Measurements from ENCODE around the gene PDHX.

PDHX gene

DNA sequence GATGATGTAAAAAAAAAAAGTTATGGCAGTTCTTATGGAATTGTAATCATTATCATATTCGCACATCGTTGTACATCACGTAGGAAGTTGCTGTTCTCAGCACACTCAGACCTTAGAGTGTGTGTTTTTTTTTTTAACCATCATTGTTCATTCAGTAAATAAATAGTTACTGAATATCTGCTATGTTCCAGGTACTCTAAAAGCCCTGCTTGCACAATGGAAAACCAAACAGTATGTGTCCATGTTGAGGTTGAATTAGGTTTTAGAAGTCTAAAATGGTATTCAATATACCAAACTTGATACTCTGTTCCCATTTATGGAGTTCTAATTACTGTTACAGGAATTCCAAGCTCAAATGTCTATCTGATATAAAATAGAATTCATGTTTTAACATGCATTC, 41.2 kb downstream of the PDHX start:
- Mint-ChIP-seq H3K36me3 (ENCODE audit: low read depth) (peaks cover 10% of the 10 kb centered on the region), H3K27me3 (no peaks in the 10 kb centered on the region), H3K27ac (no peak overlapping the region), H3K9me3 (no peaks in the 10 kb centered on the region), H3K4me3 (no peak overlapping the region), H3K4me1 (peaks cover 4% of the 10 kb centered on the region)
- ATAC-seq = no peak
- no peak for DNase-seq

DNA sequence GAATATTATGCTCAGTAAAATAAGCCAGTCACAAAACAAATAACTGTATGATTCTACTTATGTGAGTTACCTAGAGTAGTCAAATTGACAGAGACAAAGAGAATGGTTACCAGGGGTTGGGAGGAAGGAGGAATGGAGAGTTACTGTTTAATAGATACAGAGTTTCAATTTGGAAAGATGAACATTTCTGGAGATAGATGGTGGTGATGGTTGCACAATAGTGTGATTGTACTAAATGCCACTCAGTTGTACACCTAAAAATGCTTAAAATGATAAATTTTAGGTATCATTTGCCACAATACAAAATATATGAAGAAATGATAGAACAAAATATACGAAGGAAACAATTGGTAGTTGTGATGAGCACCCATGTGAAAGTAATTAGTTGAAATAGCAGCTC, 43.4 kb downstream of the PDHX start:
- Mint-ChIP-seq H3K27ac (no peak overlapping the region), H3K9me3 (no peaks in the 10 kb centered on the region), H3K4me3 (no peak overlapping the region), H3K27me3 (no peaks in the 10 kb centered on the region), H3K4me1 (no peaks in the 10 kb centered on the region), H3K36me3 (ENCODE audit: low read depth) (peaks cover 6% of the 10 kb centered on the region)
- no peak for DNase-seq
- ATAC-seq = no peak

DNA sequence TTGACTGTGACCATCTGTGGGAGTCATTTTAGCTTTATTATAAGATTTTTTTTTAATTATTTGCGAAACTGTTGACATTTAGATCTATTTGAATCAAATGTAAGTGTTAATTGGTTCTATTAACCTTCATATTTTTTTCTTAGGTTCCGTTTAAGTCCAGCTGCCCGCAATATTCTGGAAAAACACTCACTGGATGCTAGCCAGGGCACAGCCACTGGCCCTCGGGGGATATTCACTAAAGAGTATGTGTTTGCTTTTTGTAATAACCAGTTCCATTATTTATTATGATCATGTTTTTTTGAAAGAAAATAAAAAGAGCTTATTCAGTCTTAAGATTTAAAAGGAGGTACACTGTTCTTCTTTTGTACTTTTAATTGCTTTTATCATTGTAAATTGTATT, 43.9 kb downstream of the PDHX start:
- Mint-ChIP-seq H3K27me3 (no peaks in the 10 kb centered on the region), H3K4me1 (no peaks in the 10 kb centered on the region), H3K27ac (no peak overlapping the region), H3K4me3 (no peak overlapping the region), H3K36me3 (ENCODE audit: low read depth) (peaks cover 6% of the 10 kb centered on the region), H3K9me3 (no peaks in the 10 kb centered on the region)
- ATAC-seq (no peak), DNase-seq (no peak)

DNA sequence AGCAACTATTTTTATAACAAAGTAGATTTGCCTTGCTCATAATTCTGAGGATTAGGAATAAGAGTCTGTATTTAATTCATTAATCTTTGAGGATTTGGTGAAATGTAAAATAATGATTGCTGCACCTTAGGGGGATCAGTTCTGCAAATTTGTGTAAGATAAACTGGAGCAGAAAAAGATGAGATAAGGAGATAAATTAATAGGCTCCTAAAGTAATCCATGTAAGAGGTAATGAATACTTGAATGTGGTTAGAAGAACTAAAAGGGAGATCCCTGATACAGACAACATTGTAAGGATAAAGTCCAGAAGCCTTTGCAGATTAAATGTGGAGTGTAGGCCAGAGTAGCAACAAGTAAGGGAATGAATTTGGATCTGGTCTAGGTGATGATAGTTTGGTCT, 45.6 kb downstream of the PDHX start:
- ATAC-seq = no peak
- Mint-ChIP-seq H3K27ac (no peak overlapping the region), H3K4me3 (no peak overlapping the region), H3K9me3 (no peaks in the 10 kb centered on the region), H3K36me3 (ENCODE audit: low read depth) (peaks cover 13% of the 10 kb centered on the region), H3K4me1 (no peaks in the 10 kb centered on the region), H3K27me3 (no peaks in the 10 kb centered on the region)
- no peak for DNase-seq

- DNase-seq (no peak), ATAC-seq (no peak)
- Mint-ChIP-seq H3K4me3 (no peak overlapping the region), H3K9me3 (no peaks in the 10 kb centered on the region), H3K27me3 (no peaks in the 10 kb centered on the region), H3K27ac (no peak overlapping the region), H3K36me3 (ENCODE audit: low read depth) (peaks cover 19% of the 10 kb centered on the region), H3K4me1 (no peaks in the 10 kb centered on the region)
Measured at GRCh38 chr11:34963351-34963750, 46.9 kb downstream of the PDHX start.

DNA sequence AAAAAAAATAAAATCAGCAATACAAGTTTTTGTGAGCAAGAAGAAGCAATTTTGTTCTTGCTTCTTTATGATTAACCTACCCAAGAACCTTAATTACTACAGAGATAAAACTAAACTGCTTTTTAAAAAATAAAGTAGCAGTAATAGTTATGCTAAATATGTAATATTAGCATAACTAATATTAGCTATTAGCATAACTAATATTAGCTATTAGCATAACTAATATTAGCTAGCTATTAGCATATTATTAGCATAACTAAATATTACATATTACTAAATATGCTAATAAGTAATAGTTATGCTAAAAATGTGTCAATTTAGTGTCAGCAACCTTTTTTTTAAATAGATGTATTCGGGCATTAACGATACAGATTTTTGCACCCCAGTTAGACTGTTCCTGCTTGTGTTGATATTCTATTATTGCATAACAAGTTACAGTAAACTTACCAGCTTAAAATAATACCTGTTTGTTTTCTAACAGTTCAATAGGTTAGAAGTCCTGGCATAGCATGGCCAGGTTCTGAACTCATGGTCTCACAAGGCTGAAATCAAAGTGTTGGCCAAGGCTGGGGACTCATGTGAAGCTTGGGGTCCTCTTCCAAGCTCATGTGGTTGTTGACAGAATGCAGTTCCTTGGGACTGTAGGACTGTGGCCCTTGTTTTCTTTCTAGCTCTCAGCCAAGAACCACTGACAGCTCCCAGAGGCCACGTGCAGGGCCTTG, 48.4 kb downstream of the PDHX start:
- H3K9me3 Mint-ChIP-seq = no peaks in the 10 kb centered on the region
- ATAC-seq = no peak
- H3K4me1 Mint-ChIP-seq = no peaks in the 10 kb centered on the region
- no peak overlapping the region for H3K4me3 Mint-ChIP-seq
- H3K27ac Mint-ChIP-seq = no peak overlapping the region
- no peak for DNase-seq
- peaks cover 28% of the 10 kb centered on the region for H3K36me3 Mint-ChIP-seq (ENCODE audit: low read depth)
- no peaks in the 10 kb centered on the region for H3K27me3 Mint-ChIP-seq

DNA sequence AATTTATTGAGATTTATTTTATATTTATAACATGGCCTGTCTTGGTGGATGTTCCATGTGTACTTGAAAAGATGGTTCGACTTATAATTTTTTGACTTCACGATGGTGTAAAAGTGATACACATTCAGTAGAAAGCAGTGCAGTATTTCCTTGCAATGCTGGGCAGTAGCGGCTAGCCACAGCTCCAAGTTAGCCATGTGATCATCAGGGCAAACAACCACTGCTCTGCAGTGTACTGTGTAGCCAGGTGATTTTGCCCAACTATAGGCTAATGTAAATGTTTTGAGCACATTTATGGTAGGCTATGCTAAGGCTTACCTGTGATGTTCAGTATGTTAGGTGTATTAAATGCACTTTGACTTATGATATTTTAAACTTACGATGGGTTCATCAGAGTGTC, 52.4 kb downstream of the PDHX start:
- DNase-seq (no peak), ATAC-seq (no peak)
- Mint-ChIP-seq H3K36me3 (ENCODE audit: low read depth) (peaks cover 54% of the 10 kb centered on the region), H3K27ac (no peak overlapping the region), H3K4me3 (no peak overlapping the region), H3K4me1 (no peaks in the 10 kb centered on the region), H3K27me3 (no peaks in the 10 kb centered on the region), H3K9me3 (no peaks in the 10 kb centered on the region)

GRCh38 chr11:34970033-34970432, 53.6 kb downstream of the PDHX start:
- no peak overlapping the region for H3K4me3 Mint-ChIP-seq
- H3K27me3 Mint-ChIP-seq = no peaks in the 10 kb centered on the region
- no peaks in the 10 kb centered on the region for H3K9me3 Mint-ChIP-seq
- ATAC-seq = no peak
- no peak for DNase-seq
- H3K36me3 Mint-ChIP-seq (ENCODE audit: low read depth) = peaks cover 60% of the 10 kb centered on the region
- H3K27ac Mint-ChIP-seq = no peak overlapping the region
- H3K4me1 Mint-ChIP-seq = no peaks in the 10 kb centered on the region

DNA sequence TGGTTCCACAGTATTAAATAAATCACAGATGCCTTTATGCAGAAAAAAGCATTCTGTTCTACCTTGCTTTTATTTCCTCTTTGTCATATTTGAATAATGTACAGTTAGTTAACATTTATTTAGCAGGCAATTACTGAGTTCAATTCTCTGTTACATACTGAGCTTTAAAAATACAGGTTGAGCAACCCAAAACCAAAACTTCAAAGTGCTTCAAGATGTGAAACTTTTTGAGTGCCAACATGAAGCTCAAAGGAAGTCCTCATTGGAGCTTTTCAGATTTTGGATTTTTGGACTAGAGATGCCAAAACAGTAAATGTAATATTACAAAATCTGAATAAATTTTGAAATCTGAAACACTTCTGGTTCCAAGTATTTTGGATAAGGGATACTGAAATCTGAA, 54.1 kb downstream of the PDHX start:
- Mint-ChIP-seq H3K27me3 (no peaks in the 10 kb centered on the region), H3K4me1 (no peaks in the 10 kb centered on the region), H3K9me3 (no peaks in the 10 kb centered on the region), H3K4me3 (no peak overlapping the region), H3K27ac (no peak overlapping the region), H3K36me3 (ENCODE audit: low read depth) (peaks cover 65% of the 10 kb centered on the region)
- no peak for ATAC-seq
- no peak for DNase-seq

DNA sequence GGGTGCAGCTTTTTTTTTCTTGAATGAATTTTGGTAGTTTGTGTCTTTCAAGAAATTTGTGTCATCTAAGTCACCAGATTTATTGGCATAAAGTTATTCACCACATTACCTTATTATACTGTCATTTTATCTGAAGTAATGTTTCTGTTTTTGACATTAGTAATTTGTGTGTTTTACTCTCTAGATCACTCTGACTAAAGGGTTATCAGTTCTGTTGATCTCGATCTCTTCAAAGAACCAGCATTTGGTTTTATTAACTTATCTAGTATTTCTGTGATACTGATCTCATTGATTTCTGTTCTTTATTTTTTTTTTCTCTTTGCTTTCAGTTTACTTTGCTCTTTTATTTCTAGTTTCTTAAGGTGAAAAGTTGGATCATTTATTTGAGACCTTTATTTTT, 55.5 kb downstream of the PDHX start:
- no peaks in the 10 kb centered on the region for H3K9me3 Mint-ChIP-seq
- no peak overlapping the region for H3K4me3 Mint-ChIP-seq
- no peaks in the 10 kb centered on the region for H3K4me1 Mint-ChIP-seq
- no peak overlapping the region for H3K27ac Mint-ChIP-seq
- no peak for DNase-seq
- ATAC-seq = no peak
- peaks cover 70% of the 10 kb centered on the region for H3K36me3 Mint-ChIP-seq (ENCODE audit: low read depth)
- no peaks in the 10 kb centered on the region for H3K27me3 Mint-ChIP-seq

DNA sequence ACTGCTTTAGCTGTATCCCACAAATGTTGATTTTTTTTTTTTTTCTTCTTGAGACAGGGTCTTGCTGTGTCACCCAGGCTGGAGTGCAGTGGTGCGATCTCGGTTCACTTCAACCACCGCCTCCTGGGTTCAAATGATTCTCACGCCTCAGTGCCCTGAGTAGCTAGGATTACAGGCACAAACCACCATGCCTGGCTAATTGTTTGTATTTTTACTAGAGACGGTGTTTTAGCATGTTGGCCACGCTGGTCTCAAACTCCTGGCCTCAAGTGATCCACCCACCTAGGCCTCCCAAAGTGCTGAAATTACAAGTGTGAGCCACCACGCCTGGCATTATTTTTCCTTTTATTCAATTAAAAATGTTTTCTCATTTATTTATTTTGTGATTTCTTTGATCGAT, 55.9 kb downstream of the PDHX start:
- Mint-ChIP-seq H3K9me3 (no peaks in the 10 kb centered on the region), H3K4me1 (no peaks in the 10 kb centered on the region), H3K4me3 (no peak overlapping the region), H3K36me3 (ENCODE audit: low read depth) (peaks cover 68% of the 10 kb centered on the region), H3K27me3 (no peaks in the 10 kb centered on the region), H3K27ac (no peak overlapping the region)
- DNase-seq (no peak), ATAC-seq (no peak)

DNA sequence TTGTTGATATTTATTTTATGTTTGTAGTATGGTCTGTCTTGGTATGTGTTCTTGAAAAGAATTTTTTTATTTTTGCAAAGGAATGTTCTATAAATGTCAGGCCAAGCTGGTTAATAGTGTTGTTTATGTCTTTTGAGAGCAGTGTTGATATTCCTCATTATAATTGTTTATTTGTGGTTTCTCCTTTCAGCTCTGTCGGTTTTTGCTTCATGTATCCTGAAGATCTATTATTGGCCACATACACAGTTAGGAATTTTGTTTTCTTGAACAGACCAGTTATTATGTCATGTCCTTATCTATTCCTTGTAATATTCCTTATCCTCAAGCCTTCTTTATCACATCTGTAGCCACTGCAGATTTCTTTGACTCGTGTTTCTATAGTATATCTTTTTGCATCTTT, 56.5 kb downstream of the PDHX start:
- ATAC-seq (no peak), DNase-seq (no peak)
- Mint-ChIP-seq H3K9me3 (no peaks in the 10 kb centered on the region), H3K4me3 (no peak overlapping the region), H3K27me3 (no peaks in the 10 kb centered on the region), H3K4me1 (peaks cover 3% of the 10 kb centered on the region), H3K36me3 (ENCODE audit: low read depth) (peaks cover 68% of the 10 kb centered on the region), H3K27ac (no peak overlapping the region)

DNA sequence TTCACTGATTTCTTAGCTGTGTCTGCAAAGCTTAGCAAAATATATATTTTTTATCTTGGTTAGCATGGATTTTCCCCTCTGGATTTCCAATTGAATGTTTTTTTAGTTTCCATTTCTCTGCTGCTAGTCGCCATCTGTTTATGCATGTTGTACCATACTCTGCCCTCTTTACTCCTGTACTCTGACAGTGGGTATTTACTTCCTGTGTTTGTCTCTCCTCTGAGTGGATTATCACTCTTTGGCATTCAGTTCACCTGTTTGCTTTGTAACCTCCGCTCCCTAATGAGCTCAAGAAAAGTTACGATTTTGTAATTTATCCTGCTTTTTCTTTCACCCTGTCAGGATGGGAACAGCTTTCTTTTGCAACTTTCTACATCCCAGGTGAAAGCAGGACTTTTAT, 59.1 kb downstream of the PDHX start:
- no peak overlapping the region for H3K27ac Mint-ChIP-seq
- no peaks in the 10 kb centered on the region for H3K9me3 Mint-ChIP-seq
- H3K4me3 Mint-ChIP-seq = no peak overlapping the region
- DNase-seq = no peak
- H3K36me3 Mint-ChIP-seq (ENCODE audit: low read depth) = peaks cover 59% of the 10 kb centered on the region
- no peak for ATAC-seq
- H3K4me1 Mint-ChIP-seq = peaks cover 3% of the 10 kb centered on the region
- no peaks in the 10 kb centered on the region for H3K27me3 Mint-ChIP-seq

GRCh38 chr11:34976496-34977088, 60.2 kb downstream of the PDHX start:
- H3K4me3 Mint-ChIP-seq = no peak overlapping the region

GRCh38 chr11:34977089-34977912, 60.9 kb downstream of the PDHX start:
- H3K27me3 Mint-ChIP-seq = no peaks in the 10 kb centered on the region
- no peak for ATAC-seq
- no peak overlapping the region for H3K4me3 Mint-ChIP-seq
- no peak overlapping the region for H3K27ac Mint-ChIP-seq
- DNase-seq = no peak
- H3K4me1 Mint-ChIP-seq = peaks cover 3% of the 10 kb centered on the region
- peaks cover 59% of the 10 kb centered on the region for H3K36me3 Mint-ChIP-seq (ENCODE audit: low read depth)
- no peaks in the 10 kb centered on the region for H3K9me3 Mint-ChIP-seq

More at GRCh38 chr11:34976496-34977088, 60.2 kb downstream of the PDHX start:
- H3K27ac Mint-ChIP-seq = no peak overlapping the region
- ATAC-seq (no peak), DNase-seq (no peak)
- H3K27me3 Mint-ChIP-seq = no peaks in the 10 kb centered on the region
- H3K9me3 Mint-ChIP-seq = no peaks in the 10 kb centered on the region
- H3K4me1 Mint-ChIP-seq = peaks cover 3% of the 10 kb centered on the region
- H3K36me3 Mint-ChIP-seq (ENCODE audit: low read depth) = peaks cover 58% of the 10 kb centered on the region
